Measurements from ENCODE around the gene CZIB.

DNA sequence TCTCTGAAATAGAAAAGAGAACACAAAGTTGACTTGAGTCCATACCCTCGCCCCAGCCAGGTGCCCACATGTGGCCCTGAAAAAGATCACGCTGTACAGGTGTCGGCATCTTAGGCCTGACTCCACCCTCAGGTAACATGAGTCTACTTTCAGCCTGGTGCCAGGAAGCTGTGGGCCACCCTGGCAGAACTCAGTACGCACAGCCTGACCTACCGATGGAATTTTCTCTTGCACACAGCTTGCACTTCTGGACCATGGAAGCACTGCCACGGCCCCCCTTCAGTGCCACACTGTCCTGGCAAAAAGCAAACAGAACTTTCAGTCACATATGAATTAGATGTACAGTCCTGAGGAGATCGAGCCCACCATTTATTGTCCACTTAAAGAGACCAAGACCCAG is 2.2 kb downstream of the CZIB start:
- no peak for TF ChIP-seq ZSCAN20 (CRISPR knock-in tag; IDR thresholded peaks at IDR 0.05)
- TF ChIP-seq, protein P1, sequence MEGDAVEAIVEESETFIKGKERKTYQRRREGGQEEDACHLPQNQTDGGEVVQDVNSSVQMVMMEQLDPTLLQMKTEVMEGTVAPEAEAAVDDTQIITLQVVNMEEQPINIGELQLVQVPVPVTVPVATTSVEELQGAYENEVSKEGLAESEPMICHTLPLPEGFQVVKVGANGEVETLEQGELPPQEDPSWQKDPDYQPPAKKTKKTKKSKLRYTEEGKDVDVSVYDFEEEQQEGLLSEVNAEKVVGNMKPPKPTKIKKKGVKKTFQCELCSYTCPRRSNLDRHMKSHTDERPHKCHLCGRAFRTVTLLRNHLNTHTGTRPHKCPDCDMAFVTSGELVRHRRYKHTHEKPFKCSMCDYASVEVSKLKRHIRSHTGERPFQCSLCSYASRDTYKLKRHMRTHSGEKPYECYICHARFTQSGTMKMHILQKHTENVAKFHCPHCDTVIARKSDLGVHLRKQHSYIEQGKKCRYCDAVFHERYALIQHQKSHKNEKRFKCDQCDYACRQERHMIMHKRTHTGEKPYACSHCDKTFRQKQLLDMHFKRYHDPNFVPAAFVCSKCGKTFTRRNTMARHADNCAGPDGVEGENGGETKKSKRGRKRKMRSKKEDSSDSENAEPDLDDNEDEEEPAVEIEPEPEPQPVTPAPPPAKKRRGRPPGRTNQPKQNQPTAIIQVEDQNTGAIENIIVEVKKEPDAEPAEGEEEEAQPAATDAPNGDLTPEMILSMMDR (IDR thresholded peaks at IDR 0.05): no peak
- TF ChIP-seq POLR2A (IDR thresholded peaks at IDR 0.05; ENCODE audit: low read length): no peak

Measured in A549 (cell line).